LHCN-M2 (cell line): ENCODE data around the gene UNC13C. TPM values are rescaled to one million over a fixed set of nuclear protein-coding genes. Genes with fewer than 3 reads are reported as not detected.

Experiments
- DNase-seq: peaks from one replicate; pipeline ENCODE4 v3.0.0-alpha.2; 2012; ENCODE audit warnings: low read depth
- total RNA-seq: library from RNA; depleted of rRNA; stranded (reverse); fragments of >200 nt; gene quantifications from 2 replicates; pipeline ENCODE4 v1.2.3, GENCODE V29; 2014

UNC13C gene
- total RNA-seq, 1 experiment from 2014 or later: 0.11 TPM

DNA sequence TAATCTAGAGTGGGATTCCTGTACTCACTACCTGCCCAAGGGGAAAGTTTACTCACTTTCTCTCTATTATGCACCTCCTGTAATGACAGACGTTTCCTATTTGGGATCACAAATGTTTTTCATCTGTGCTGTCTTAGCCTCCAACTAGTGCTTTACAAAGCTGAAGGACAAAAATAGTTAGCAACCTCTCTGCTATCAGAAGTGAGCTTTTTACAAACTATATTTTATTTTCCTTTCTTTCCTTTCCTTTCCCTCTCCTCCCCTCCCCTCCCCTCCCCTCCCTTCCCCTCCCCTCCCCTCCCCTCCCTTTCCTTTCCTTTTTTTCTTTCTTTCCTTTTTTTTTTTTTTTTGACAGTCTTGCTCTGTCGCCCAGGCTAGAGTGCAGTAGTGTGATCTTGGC is 130.8 kb downstream of the UNC13C start:
- DNase-seq: no peak

- DNase-seq: peak; percentile 13
Observed at GRCh38 chr15:54119051-54119450, 140.8 kb downstream of the UNC13C start.

DNA sequence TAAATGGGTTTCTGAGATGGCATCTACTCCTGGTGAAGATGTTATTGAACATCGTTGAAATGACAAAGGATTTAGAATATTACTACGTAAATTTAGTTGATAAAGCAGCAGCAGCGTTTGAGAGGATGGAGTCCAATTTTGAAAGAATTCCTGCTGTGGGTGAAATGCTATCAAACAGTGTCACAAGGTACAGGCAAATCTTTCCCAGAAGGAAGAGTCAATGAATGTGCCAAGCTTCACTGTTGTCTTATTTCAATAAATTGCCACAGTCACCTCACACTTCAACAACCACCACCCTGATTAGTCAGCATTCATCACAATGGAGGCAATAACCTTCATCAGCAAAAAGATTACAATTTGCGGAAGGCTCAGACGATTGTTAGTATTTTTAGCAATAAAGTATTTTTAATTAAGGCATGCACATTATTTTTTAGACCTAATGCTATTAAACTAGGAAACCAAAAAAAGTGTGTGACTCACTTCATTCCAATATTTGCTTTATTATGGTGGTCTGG is 142.8 kb downstream of the UNC13C start:
- no peak for DNase-seq

- DNase-seq: no peak
Observed at GRCh38 chr15:54127574-54127973, 149.3 kb downstream of the UNC13C start.

- DNase-seq: peak; percentile 33
Observed at GRCh38 chr15:54131410-54131809, 153.2 kb downstream of the UNC13C start.

- DNase-seq: peak; percentile 48
Observed at GRCh38 chr15:54149115-54149531, 170.9 kb downstream of the UNC13C start.

GRCh38 chr15:54150255-54150654 is 172.0 kb downstream of the UNC13C start:
- peak; percentile 96 for DNase-seq

DNA sequence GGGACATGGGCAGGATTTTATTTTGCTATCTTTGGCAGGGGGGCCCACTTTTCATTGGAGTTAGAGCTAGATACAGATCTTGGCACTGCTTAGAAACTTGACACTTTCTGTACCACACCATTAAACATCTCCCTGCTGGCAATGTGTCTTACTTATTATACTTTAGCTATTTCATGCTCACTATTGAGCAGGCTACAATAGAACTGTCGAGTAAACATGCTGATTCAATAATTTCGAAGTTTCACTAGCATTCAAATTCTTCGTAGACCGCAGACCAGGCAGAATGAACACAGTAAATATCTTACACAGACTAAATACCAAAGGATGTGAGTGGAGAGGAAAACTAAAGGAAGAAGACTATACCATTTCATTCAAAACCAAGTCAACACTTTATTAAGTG is 180.8 kb downstream of the UNC13C start:
- DNase-seq: no peak

- no peak for DNase-seq
Observed at GRCh38 chr15:54187325-54187724, 209.1 kb downstream of the UNC13C start.

GRCh38 chr15:54197995-54198394 is 219.8 kb downstream of the UNC13C start:
- DNase-seq: no peak

DNA sequence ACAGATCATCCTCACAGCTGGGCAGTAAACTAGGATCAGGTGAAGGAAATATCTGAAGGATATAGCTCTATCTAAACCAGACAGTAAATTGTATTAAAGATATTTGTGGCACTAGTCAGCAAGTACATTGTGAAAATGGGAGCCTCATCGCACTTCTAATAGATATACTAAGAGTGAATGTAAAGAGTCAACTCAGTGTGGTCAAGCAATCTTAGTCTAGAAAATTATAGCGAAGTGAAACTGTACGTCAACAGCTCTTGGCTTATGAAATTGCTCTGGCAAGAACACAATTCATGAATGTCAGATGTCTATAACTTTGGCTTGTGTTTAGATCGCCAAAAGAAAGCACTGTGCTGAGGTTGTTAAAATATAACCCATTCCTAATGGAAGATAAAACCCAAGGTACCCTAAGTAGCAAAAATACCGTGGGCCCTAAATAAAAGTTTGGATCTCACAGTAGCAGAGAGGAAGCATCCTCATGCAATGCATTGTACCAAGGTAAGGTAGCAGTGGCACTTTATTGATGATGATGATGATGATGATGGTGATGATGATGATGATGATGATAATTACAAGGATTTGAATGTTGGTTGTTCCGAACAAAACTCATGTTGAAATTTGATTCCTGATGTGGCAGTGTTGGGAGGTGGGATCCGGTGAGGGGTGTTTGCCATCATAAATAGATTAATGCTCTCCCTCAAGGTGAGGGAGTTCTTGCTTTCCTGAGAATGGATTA is 228.5 kb downstream of the UNC13C start:
- DNase-seq: no peak

DNA sequence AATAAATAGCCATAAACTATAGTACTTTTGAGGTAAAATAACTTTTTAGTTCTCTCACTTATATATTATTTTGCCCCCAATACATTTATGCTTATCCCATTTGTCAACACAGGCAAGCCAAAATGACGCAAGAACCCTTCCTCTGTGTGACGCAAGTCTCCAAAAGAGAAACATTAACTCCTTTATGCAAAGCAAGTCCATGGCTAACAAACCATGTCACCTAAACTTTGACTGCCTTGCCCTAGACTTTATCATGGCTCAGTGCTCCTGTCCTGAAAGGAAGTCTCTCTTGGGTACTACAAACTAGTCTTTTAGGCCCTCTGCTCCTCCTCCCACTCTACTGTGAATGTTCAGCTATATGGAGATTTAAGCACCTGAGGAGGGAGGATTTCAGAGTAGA is 230.5 kb downstream of the UNC13C start:
- no peak for DNase-seq

- DNase-seq: no peak
Observed at GRCh38 chr15:54212635-54213034, 234.4 kb downstream of the UNC13C start.

- no peak for DNase-seq
Observed at GRCh38 chr15:54226455-54226854, 248.2 kb downstream of the UNC13C start.

DNA sequence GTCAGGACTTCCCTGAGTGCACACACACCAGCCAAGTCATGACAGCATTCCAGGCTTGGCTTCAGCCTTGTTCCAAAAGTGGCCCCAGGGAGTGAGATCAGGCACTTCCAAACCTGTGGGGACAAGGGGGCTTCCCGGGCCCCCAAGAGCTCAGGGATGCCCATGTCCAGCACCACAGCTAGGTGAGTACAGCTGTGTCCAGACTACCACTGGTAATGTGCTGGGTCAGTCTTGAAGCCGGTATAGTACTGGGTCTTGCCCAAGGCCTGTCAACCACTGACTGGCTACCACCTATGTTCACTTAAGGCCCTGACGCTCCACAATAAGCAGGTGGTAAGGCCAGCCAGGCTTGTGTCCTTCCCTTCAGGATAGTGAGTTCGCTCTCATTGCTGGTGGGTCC is 249.3 kb downstream of the UNC13C start:
- no peak for DNase-seq

DNA sequence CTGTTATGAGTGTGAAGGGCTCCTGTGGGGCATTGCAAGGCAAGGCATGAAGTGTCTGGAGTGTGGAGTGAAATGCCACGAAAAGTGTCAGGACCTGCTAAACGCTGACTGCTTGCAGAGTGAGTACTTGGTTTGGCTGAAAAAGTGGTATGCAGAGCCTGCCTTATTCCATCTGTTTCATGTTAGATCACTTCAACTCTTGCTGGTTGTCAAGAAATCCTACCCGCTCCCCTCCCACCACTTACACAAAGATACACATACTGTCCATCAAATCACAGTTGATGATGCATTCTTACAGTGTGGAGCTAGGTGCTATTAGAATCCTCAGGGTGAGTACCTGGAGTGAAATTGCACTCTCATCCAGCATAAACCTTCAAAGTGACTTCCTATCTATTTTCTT is 272.1 kb downstream of the UNC13C start:
- no peak for DNase-seq

DNA sequence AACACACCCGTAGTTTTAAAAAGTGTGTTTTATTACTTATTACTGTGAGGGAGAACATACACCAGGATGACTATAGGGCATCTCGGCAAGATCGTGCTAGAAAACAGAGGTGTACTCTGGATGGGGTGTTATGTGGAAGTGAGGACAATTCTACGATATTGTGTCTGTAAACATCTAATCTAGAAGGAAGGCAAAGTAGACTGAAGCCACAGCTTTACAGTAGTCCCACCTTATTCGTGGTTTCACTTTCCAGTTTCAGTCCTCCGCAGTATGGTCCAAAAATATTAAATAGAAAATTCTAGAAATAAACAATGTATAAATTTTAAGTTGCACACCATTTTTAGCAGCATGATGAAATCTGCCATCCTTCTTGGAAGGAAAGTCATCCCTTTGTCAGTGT is 277.9 kb downstream of the UNC13C start:
- DNase-seq: no peak

- no peak for DNase-seq
Observed at GRCh38 chr15:54273928-54274327, 295.7 kb downstream of the UNC13C start.

DNA sequence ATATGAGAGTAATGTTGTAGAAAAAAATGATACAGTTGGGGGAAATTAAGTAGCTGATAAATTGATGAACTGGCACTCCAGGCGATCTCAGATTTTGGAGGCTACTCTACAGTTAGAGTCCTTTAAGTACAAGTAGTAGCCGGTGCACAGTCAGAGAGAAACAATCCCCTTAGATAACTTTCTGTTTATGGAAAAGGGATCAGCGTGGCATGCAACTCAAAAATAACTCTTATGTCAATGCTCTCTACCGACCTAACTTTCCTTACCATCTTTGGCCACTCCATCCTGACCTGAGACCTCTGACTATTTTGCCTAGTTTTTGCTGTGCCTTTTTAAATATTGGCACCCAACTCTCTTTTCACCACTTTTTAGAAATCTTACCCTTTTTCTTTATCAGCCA is 299.6 kb downstream of the UNC13C start:
- no peak for DNase-seq

DNA sequence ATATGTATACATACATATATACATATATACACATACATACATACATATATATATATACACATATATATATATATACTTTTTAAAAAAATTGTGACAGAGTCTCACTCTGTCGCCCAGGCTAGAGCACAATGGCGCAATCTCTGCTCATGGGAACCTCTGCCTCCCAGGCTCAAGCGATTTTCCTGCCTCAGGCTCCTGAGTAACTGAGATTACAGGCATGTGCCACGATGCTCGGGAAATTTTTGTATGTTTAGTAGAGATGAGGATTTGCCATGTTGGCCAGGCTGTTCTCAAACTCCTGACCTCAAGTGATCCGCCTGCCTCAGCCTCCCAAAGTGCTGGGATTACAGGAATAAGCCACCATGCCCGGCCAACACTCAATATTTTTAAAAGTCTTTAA is 302.5 kb downstream of the UNC13C start:
- no peak for DNase-seq

DNA sequence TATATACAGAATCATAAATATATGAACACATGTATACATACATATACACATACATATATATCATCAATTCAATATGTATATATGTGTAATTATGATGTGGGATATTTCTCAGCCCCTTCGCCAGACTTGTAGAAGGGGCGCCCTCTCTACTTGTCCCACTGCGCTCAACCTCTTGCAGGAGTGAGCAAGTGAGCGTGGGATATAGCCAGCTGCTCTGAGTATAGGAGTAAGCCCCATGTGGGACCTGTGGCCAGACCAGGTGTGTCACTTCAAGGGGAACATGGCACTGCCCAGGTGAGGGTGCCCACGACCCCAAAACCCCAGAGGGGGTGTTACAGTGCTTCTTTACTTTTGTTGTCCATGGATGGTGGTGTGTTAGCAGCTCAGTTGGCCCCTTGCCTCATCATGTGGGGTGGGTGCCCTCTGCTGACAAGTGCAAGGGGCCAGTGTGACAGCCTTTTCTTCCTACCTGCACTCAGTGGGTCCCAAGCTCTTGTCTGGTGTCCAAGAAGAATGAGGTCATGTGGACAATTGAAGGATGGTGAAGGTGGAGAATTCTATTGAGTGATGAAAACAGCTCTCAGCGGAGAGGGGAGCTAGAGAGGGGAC is 304.1 kb downstream of the UNC13C start:
- DNase-seq: no peak

DNA sequence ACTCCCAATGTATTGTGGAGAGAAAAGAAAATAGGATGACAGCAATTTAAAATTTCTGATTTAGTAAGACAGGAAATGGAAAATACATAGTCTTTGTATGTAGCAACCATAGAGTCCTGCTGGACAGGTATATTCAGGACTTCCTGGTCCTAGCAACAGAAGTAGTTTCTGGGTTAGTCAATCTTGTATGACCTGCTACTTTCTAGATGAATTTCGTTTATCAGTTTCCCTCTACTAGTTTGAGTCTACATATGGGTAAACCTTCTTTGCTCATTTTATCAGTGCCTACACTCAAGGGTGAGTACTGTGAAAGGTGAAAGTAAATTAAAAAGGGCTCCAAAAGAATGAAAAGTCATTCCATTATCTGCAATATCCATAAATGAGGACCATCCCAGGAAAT is 309.8 kb downstream of the UNC13C start:
- DNase-seq: no peak

GRCh38 chr15:54289590-54290136 is 311.4 kb downstream of the UNC13C start:
- no peak for DNase-seq
